CD8-positive, alpha-beta memory T cell (primary cell): Measurements from ENCODE around the gene TCF23. TPM values are rescaled to one million over a fixed set of nuclear protein-coding genes. Genes with fewer than 3 reads are reported as not detected.

Source experiments
- polyA plus RNA-seq: library from polyadenylated mRNA; unstranded; fragments of 300-500 nt; fragmentation: Illumina TruSeq; gene quantifications from one replicate; pipeline ENCODE4 v1.2.3, GENCODE V29; 2021
- total RNA-seq, 2 experiments: library from RNA; stranded (reverse); gene quantifications; one replicate each; pipeline ENCODE4 v1.2.3, GENCODE V29; 2021

Gene TCF23
- total and polyA plus RNA-seq, 3 experiments from 2014 or later, result not detected

Other genes with a start within 250 kb of the TCF23 start
- 1 to 10 TPM; 2.4 to 3.0 TPM for gene MAPRE3, start 178.4 kb upstream of the TCF23 start, total RNA-seq
- gene MAPRE3, start 178.4 kb upstream of the TCF23 start, polyA plus RNA-seq, result 2.0 TPM
- 10 to 100 TPM; 67.6 to 71.7 TPM for gene TMEM214, start 116.0 kb upstream of the TCF23 start, total RNA-seq
- 36.3 TPM for gene TMEM214, start 116.0 kb upstream of the TCF23 start, polyA plus RNA-seq
- 10 to 100 TPM; 16.0 to 17.3 TPM for gene AGBL5, start 97.3 kb upstream of the TCF23 start, total RNA-seq
- 11.5 TPM for gene AGBL5, start 97.3 kb upstream of the TCF23 start, polyA plus RNA-seq
- 100 to 1,000 TPM; 346 to 353 TPM for gene OST4, start 77.3 kb upstream of the TCF23 start, total RNA-seq
- 907 TPM for gene OST4, start 77.3 kb upstream of the TCF23 start, polyA plus RNA-seq
- gene EMILIN1, start 70.4 kb upstream of the TCF23 start, total RNA-seq, result under 1 TPM; 0.79 to 0.89 TPM
- 0.85 TPM for gene EMILIN1, start 70.4 kb upstream of the TCF23 start, polyA plus RNA-seq
- gene KHK, start 62.2 kb upstream of the TCF23 start, total RNA-seq, result 10 to 100 TPM; 14.5 to 17.8 TPM
- gene KHK, start 62.2 kb upstream of the TCF23 start, polyA plus RNA-seq, result 6.5 TPM
- gene CGREF1, start 29.9 kb upstream of the TCF23 start, total RNA-seq, result 1 to 10 TPM; 2.7 to 3.5 TPM
- gene CGREF1, start 29.9 kb upstream of the TCF23 start, polyA plus RNA-seq, result 0.17 TPM
- gene ABHD1, start 25.2 kb upstream of the TCF23 start, total RNA-seq, result under 1 TPM; 0.33 to 0.90 TPM
- gene ABHD1, start 25.2 kb upstream of the TCF23 start, polyA plus RNA-seq, result 1.4 TPM
- 10 to 100 TPM; 79.5 to 80.6 TPM for gene PREB, start 14.4 kb upstream of the TCF23 start, total RNA-seq
- gene PREB, start 14.4 kb upstream of the TCF23 start, polyA plus RNA-seq, result 68.6 TPM
- not detected for gene PRR30, start 9.6 kb upstream of the TCF23 start, total RNA-seq
- gene PRR30, start 9.6 kb upstream of the TCF23 start, polyA plus RNA-seq, result not detected
- gene ATRAID, start 63.0 kb downstream of the TCF23 start, total RNA-seq, result 100 to 1,000 TPM; 101 to 106 TPM
- gene ATRAID, start 63.0 kb downstream of the TCF23 start, polyA plus RNA-seq, result 296 TPM
- 100 to 1,000 TPM; 109 to 110 TPM for gene SLC5A6, start 63.3 kb downstream of the TCF23 start, total RNA-seq
- 21.0 TPM for gene SLC5A6, start 63.3 kb downstream of the TCF23 start, polyA plus RNA-seq
- gene CAD, start 68.4 kb downstream of the TCF23 start, total RNA-seq, result 100 to 1,000 TPM; 147 to 154 TPM
- 27.0 TPM for gene CAD, start 68.4 kb downstream of the TCF23 start, polyA plus RNA-seq
- under 1 TPM; 0.33 to 0.55 TPM for gene SLC30A3, start 114.0 kb downstream of the TCF23 start, total RNA-seq
- not detected for gene SLC30A3, start 114.0 kb downstream of the TCF23 start, polyA plus RNA-seq
- not detected for gene DNAJC5G, start 126.4 kb downstream of the TCF23 start, total RNA-seq
- not detected for gene DNAJC5G, start 126.4 kb downstream of the TCF23 start, polyA plus RNA-seq
- gene TRIM54, start 133.4 kb downstream of the TCF23 start, total RNA-seq, result under 1 TPM; 0.22 TPM
- not detected for gene TRIM54, start 133.4 kb downstream of the TCF23 start, polyA plus RNA-seq
- gene UCN, start 159.4 kb downstream of the TCF23 start, total RNA-seq, result 1 to 10 TPM; 1.7 to 2.6 TPM
- gene UCN, start 159.4 kb downstream of the TCF23 start, polyA plus RNA-seq, result 0.71 TPM
- 10 to 100 TPM; 85.9 to 86.4 TPM for gene MPV17, start 174.1 kb downstream of the TCF23 start, total RNA-seq
- 118 TPM for gene MPV17, start 174.1 kb downstream of the TCF23 start, polyA plus RNA-seq
- 10 to 100 TPM; 76.7 to 81.7 TPM for gene GTF3C2, start 207.8 kb downstream of the TCF23 start, total RNA-seq
- gene GTF3C2, start 207.8 kb downstream of the TCF23 start, polyA plus RNA-seq, result 43.5 TPM
- 10 to 100 TPM; 46.6 to 47.1 TPM for gene EIF2B4, start 221.3 kb downstream of the TCF23 start, total RNA-seq
- 32.7 TPM for gene EIF2B4, start 221.3 kb downstream of the TCF23 start, polyA plus RNA-seq
- 100 to 1,000 TPM; 122 to 130 TPM for gene SNX17, start 221.6 kb downstream of the TCF23 start, total RNA-seq
- 211 TPM for gene SNX17, start 221.6 kb downstream of the TCF23 start, polyA plus RNA-seq
- 1 to 10 TPM; 9.2 to 9.9 TPM for gene ZNF513, start 231.7 kb downstream of the TCF23 start, total RNA-seq
- 4.7 TPM for gene ZNF513, start 231.7 kb downstream of the TCF23 start, polyA plus RNA-seq